HS-27A (cell line): Measurements from ENCODE around the gene C1orf174.
"Not testable (repeated sequence)": the region's sequence is repeated elsewhere in the genome, so short reads cannot be mapped to it uniquely, and the experiment has no call there.

Experiments used
- DNase-seq: peaks from one replicate; pipeline ENCODE4 v3.0.0-alpha.2; 2012; ENCODE audit warnings: low read depth, missing footprints

Gene C1orf174

DNA sequence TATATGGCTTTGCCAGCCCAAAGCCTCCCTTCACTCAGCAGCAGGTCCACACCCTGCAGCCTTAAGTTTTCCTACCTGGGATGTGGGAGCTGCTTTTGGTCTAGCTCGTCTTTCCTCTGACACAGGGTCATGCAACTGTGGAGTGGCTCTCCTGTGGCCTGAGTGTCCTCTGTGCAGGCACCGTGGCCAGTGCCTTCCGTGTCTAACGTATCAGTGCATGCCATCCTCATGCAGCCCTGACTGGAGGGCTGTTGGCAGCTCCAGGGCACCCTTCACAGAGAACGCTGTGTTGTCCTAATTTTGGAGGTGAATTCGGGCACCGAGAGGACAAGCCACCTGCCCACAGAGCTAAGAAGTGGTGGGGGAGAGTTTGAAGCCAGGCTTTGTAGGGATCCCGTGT lies 25.7 kb upstream of the C1orf174 start:
- no peak for DNase-seq

DNA sequence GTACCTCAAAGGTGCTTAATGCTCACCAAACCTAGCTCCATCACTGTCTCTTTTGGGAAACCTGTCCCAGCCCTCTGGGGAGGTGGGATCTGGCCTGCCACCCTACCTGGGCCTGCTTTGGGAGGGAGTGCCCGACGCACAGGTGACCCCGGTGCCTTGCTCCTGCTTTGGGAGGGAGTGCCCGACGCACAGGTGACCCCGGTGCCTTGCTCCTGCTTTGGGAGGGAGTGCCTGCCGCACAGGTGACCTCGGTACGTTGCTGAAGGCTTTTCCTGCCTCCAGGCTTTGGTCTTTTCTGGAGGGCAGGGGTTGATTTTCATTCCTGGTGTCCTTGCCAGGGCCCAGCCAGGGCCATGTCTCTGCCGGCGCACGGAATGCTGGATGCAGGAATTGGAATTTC lies 25.2 kb upstream of the C1orf174 start:
- DNase-seq = no peak

- no peak for DNase-seq
Measured at GRCh38 chr1:3924825-3925220, 24.8 kb upstream of the C1orf174 start.

GRCh38 chr1:3924186-3924824 lies 24.2 kb upstream of the C1orf174 start:
- DNase-seq = no peak

DNA sequence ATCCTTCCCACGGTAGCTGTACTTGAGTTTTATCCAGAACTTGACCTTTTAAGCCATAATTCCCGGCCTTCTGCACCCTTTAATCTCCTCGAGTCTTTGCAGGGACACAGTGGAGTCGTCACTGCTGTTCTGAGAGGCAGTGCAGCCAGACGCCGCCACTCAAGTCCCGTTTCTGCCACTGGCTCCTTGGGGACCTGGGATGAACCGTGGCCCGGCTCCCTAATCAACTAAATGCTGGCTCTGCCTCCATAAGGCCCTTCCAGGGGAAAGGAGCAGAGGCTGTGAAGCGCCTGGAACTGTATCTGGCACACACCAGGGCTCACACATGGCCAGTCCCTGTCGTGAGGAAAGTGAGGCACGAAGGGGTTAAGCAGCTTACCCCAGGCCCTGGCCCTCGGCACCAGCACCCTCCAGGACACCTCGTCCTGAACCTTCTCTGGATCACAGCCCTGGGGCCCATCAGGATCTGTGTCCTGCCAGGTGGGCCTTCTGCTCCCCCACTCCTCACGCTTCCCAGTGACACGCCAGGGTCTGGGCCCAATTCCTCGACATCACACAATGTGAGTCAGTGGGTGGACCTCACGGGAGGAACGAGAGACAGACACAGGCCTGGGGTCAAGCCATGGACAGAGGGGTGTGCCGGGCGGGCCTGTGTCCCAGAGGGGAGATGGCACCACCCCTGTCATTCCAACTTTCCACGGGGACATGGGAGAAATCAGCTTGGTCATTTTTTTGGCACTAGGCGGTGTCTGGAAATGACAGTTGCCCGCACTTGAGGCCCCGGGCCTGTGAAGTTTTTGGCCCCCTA lies 23.5 kb upstream of the C1orf174 start:
- no peak for DNase-seq

- no peak for DNase-seq
Measured at GRCh38 chr1:3922851-3923250, 22.8 kb upstream of the C1orf174 start.

DNA sequence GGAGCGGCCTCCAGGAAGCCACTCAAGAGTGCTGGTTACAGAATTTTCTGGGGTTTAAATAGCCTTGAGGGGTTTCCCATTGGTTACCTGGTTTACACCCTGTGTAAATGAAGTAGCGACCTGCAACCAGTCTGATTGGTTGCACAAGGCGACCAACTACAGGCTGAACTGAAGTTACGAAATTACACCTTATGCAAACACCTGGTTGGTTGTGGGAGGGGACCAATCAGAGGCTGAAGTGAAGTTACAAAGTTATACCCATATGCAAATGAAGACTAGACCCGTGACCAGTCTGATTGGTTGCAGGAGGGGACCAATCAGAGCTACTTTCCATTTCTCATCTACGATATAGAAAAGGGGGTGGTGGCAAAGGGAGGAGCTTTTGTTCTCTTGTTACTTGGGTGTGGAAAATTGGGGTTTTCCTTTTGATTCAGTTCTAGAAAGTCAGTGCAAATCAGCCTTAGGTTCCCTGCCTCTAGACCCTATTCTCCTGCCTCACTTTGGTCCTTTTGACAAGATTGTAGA lies 22.2 kb upstream of the C1orf174 start:
- DNase-seq = no peak

DNA sequence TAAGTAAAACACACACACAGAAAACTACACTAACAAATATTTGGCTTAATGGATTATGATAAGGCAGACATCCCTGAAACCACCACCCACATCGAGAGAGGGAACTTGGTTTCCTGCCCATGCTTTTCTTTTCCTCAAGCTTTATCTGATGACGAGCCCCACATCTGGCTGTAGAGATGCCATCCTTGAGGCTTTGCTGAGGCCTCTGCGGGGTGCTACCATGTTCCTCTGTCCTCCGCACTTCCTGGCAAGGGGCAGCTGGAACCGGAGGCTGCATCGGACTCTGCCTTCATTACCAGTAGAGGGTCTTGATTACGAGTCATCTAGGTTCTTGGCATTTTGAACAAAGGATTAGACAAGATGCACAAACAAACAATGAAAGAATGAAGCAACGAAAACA lies 21.7 kb upstream of the C1orf174 start:
- no peak for DNase-seq

GRCh38 chr1:3919706-3920105 lies 19.6 kb upstream of the C1orf174 start:
- DNase-seq = no peak

DNA sequence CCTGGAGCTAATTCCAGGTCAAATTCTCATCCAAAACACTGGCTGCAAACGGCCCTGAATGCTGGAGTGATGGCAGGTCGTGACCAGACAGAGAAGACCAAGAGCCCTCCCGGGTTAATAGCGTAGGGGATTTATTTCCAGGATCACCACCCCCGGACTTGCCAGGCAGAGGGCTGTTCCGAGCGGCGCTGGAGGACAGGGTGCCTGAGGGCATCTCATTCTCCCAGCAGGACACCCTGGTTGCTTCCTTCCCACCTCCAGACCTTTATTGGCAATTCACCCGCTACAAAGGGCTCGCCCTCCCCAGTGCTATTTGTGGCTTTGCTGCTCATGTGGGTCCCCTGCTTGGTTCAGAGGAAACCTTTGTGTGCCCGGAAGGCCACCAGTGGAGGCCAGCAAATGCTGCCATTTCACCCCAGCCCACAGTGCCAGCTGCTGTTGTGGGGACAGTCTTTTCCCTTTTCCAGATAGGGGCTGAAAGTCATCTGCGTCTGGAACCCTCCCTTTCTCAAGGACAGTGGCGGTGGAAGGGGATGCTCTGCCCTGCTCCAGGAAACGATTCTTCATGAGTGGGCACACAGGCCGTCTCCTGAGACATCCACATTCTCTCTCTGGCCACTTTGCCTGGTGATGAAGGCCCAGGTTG lies 19.0 kb upstream of the C1orf174 start:
- DNase-seq = no peak

DNA sequence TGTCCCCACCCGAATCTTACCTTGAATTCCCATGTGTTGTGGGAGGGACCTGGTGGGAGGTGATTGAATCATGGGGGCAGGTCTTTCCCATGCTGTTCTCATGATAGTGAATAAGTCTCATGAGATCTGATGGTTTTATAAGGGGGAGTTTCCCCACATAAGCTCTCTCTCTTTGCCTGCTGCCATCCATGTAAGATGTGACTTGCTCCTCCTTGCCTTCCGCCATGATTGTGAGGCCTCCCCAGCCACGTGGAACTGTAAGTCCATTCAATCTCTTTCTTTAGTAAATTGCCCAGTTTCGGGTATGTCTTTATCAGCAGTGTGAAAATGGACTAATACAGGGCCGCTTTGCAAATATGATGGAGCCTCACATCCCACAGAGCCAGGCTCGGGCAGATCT lies 18.3 kb upstream of the C1orf174 start:
- DNase-seq = not testable (repeated sequence)

DNA sequence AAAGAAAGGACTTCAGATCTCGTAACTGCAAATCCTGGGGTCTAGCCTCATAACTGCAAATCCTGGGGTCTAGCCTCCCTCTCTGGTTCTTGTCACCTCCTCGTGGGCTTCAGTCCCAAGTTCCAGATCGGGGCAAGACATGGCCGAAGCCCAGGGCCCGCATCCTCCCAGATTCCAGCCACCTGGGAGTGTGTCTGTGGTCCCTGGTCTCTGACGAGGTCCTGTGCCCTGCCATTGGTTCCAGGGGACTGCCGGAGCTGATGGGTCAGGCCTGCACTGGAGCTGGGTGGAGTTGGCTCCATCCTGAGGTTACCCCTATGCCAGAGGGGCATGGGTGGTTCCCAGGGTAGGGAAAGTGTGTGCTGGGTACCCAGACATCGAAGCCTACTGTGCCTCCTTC lies 17.7 kb upstream of the C1orf174 start:
- no peak for DNase-seq

- DNase-seq = no peak
Measured at GRCh38 chr1:3915551-3916121, 15.6 kb upstream of the C1orf174 start.

GRCh38 chr1:3914911-3915310 lies 14.8 kb upstream of the C1orf174 start:
- DNase-seq = no peak

- no peak for DNase-seq
Measured at GRCh38 chr1:3914331-3914851, 14.3 kb upstream of the C1orf174 start.

DNA sequence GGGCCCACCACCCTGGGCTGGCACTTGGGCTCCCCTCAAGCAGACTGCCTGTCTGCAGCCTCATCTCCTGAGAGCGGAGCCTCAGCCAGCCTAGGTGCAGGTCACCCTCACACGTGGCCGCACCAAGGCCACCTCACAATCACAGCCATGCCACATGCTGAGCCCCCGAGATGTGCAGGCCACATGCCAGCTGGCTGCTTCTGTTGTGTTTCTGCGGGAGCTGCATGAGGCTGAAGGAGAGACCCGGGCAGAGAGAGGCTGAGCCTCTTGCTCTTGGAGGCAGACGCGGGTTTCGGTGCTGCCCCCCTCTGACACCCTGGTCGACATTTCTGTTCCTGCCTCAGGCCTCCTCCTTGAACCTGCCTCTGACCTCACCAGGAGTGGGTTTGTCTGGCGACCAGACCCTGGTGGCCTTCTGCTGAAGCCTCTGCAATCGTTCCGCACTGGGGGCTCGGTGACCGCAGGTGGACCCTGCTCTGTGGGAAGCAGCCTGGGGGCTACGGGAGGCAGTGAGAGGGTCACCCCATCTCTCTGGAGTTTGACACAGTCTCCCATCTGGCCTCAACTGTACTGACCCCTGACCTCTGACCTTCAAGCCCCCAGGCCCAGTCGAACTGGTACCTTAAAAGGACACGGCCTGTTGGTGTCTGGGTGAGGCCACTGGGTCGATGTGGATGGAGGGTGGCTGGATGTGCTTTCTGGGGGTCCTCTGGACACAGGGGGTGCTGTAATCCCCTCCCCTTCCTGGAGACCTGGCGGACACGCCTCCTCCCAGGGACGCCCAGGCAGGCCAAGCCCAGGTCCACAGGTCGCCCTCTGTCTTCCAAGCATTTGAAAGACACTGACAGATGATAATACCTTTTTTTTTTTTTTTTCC lies 13.0 kb upstream of the C1orf174 start:
- DNase-seq = no peak

DNA sequence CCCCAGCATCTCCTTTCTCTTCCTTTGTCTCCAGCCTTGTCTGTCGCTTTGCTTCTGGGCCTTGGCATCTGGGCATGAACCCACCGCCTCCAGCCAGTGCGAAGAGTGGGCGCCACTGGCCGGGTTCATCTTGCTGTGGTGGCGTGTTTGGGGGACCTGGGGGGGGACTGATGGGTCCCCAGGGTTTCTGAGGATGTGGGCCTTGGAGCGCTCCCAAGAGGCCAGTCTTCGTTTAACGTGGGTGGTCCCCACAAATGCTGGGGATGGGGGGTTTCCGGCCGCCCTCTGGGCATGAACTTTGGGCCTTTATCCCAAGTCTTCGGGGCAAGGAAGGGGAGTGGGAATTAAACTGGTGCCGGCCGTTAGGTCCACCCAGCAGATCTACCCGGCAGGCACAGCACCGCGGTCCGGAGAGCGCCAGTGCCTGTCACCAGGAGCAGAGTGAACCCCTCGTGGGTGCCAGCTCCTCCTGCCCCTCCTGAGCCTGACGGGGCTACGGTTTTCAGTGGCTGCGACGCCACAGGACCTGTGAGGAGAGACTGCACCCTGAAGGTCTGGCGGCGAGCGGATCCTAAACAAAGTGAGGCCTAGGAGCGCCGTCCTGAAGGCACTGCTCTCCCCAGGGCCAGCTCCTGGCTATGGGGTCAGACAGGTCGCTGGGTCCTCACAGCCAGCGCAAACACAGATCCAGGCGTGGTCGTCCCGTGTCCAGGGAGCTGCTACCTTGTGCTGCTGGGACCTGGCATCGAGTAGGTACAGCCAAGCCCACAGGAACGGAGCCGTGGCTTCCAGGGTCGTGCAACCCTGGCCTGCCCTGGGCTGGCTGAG lies 12.1 kb upstream of the C1orf174 start:
- no peak for DNase-seq

- no peak for DNase-seq
Measured at GRCh38 chr1:3910857-3911845, 11.1 kb upstream of the C1orf174 start.

- DNase-seq = no peak
Measured at GRCh38 chr1:3910049-3910731, 10.1 kb upstream of the C1orf174 start.
